Adipocyte (in vitro differentiated cells): ENCODE data around the gene CACNA1I.
A peak's percentile ranks its signal among the peaks of the same experiment; 100 is the strongest.
"Not testable (repeated sequence)": the region's sequence is repeated elsewhere in the genome, so short reads cannot be mapped to it uniquely, and the experiment has no call there.

Experiments used
- DNase-seq: peaks from one replicate; pipeline ENCODE4 v3.0.0-alpha.2; 2015; ENCODE audit warnings: low read depth
- H3K27me3 ChIP-seq: replicated peaks from 2 replicates; pipeline ENCODE4 v1.7.0; 2013; ENCODE audit warnings: mild to moderate bottlenecking, low read length, moderate library complexity; ENCODE audit not compliant: control insufficient read depth, insufficient read depth
- H3K36me3 ChIP-seq: 2 replicates; pipeline ENCODE4 v1.7.0; 2013; ENCODE audit warnings: low read length, mild to moderate bottlenecking, moderate library complexity; ENCODE audit not compliant: control insufficient read depth, insufficient read depth, severe bottlenecking
- H3K4me1 ChIP-seq: 2 replicates; pipeline ENCODE4 v1.7.0; 2013; ENCODE audit warnings: mild to moderate bottlenecking, low read length, moderate library complexity; ENCODE audit not compliant: control insufficient read depth, insufficient read depth
- H3K4me3 ChIP-seq: 2 replicates; pipeline ENCODE4 v1.7.0; 2013; ENCODE audit warnings: mild to moderate bottlenecking, low read length, moderate library complexity
- H3K9ac ChIP-seq: 2 replicates; pipeline ENCODE4 v1.7.0; 2013; ENCODE audit warnings: mild to moderate bottlenecking, low read length, moderate library complexity
- H3K9me3 ChIP-seq: 2 replicates; pipeline ENCODE4 v1.7.0; 2013; ENCODE audit warnings: mild to moderate bottlenecking, low read length, moderate library complexity; ENCODE audit not compliant: control insufficient read depth

Gene CACNA1I

DNA sequence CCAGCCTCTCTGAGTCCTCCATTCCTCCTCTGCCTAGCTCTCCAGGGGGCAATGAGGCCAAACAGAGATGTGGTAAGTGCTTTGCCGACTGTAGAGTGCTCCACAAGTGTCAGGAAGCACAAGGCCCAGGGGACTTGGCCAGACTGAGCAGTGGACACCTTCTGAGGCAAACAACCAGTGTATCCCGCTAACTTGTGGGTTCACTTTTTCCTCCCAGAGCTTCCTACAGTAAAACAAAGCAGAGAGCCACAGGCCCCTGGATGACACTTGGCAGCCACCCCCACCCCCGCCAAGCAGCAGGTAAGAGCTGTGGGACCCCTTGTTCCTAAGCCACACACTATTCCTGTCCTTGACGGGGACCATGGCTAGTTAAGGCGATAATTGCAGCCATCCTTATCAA lies 160.9 kb downstream of the CACNA1I start:
- H3K9ac ChIP-seq = no peak overlapping the region
- no peak for DNase-seq
- no peaks in the 10 kb centered on the region for H3K9me3 ChIP-seq
- H3K4me3 ChIP-seq = no peak overlapping the region
- peaks cover 67% of the 10 kb centered on the region for H3K27me3 ChIP-seq
- no peaks in the 10 kb centered on the region for H3K36me3 ChIP-seq
- H3K4me1 ChIP-seq = no peaks in the 10 kb centered on the region

DNA sequence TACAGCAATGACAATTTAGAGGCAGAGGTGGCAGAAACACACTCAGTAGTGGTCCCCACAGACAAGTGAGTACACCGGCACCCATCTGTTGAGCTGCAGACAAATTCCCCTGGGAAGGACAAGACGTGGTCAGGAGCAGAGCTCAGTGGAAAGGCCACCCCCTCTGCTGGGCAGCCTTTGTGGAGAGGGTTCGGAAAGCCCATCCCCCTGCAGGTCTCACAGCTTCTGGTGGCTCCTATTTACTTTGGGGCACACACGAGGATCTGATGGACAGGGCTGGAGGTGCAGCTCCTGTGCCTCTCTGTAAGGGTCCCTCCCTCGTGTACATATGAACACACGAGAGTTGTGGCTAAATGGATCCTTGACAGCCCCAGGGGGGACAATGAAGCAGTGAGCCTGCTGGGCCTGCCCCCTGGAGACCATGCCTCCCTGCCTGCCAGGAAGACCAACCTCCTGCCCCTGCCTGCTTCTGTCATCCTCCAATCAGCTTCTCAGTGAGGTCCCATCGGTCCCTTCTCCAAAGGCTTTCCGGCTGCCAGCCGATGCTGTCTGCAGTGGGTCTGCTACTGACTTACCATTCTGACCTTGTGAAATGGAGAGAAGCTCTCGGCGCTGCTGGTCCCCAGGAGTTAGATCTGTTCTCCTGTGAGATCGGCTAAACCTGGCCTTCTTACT lies 161.5 kb downstream of the CACNA1I start:
- Histone ChIP-seq H3K4me3 (no peak overlapping the region), H3K36me3 (no peaks in the 10 kb centered on the region), H3K4me1 (no peaks in the 10 kb centered on the region), H3K9me3 (no peaks in the 10 kb centered on the region), H3K9ac (no peak overlapping the region), H3K27me3 (peaks cover 67% of the 10 kb centered on the region)
- no peak for DNase-seq

DNA sequence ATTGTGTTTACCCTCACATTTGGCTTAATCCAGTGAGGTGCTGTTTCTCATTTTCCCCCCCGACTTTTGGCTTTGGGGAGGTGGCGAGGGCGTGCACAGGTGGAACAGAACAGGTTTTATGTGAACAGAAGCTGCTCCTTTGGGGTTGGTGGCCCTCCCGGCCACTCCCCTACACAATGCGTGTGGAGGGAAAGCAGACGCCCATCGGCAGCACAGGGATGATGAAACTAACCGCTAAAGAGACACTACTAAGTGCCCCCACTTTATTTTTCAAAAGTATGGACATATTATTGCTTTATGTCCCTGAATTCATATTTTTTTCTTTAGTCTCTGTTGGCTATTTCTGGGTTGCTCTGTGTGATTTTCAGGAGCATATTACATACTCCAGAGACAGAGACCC lies 162.1 kb downstream of the CACNA1I start:
- Histone ChIP-seq H3K9ac (no peak overlapping the region), H3K27me3 (peaks cover 67% of the 10 kb centered on the region), H3K36me3 (no peaks in the 10 kb centered on the region), H3K4me1 (no peaks in the 10 kb centered on the region), H3K9me3 (no peaks in the 10 kb centered on the region), H3K4me3 (no peak overlapping the region)
- no peak for DNase-seq

DNA sequence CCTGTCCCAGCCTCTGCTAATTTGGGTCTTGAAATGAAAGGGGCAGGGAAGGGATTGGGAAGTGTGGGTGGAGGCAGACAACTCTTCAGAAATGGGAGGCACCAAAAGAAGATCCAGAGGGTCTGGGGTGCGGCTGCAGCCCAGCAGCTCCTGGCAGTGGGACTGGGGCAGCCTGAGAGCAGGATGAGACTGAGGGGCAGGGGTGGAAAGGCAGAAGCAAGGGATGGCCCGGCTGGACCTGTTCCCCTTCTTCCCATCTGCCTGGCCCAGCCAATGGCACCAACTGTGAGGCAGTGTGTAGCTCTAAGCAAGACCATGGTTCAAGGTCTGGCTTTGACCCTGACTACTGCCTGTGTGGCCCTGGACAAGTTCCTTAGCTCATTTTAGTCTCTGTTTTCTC lies 162.6 kb downstream of the CACNA1I start:
- Histone ChIP-seq H3K4me3 (no peak overlapping the region), H3K27me3 (peaks cover 66% of the 10 kb centered on the region)
- DNase-seq = no peak

DNA sequence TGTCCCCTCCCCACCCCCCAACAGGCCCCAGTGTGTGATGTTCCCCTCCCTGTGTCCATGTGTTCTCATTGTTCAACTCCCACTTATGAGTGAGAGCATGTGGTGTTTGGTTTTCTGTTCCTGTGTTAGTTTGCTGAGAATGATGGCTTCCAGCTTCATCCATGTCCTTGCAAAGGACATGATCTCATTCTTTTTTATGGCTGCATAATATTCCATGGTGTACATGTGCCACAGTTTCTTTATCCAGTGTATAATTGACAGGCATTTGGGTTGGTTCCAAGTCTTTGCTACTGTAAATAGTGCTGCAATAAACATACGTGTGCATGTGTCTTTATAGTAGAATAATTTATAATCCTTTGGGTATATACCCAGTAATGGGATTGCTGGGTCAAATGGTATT lies 163.5 kb downstream of the CACNA1I start:
- not testable (repeated sequence) for H3K4me1 ChIP-seq, DNase-seq, H3K9ac ChIP-seq, H3K9me3 ChIP-seq, H3K36me3 ChIP-seq, H3K4me3 ChIP-seq
- peaks cover 60% of the 10 kb centered on the region for H3K27me3 ChIP-seq

More for the DNA sequence above, 162.6 kb downstream of the CACNA1I start:
- Histone ChIP-seq H3K4me1 (no peaks in the 10 kb centered on the region), H3K36me3 (no peaks in the 10 kb centered on the region), H3K9ac (no peak overlapping the region), H3K9me3 (no peaks in the 10 kb centered on the region)

DNA sequence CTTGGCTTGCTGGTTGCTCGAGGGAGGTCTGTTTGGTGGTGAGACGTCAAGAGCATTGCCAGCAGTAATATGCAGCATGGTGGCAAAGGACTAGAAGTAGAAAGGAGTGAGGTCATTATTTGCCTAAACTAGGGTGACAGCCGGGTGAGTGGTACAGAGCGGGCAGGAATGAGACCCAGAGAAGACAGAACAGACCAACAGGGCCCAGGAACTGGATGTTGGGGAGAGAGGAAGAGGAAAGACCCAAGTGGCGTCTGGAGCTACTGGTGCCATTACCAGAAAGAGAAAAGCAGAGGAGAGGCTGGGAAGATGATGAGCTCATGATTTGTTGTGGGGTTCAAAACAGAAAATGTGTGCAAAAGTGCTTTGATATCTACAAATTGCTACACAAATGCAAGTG lies 164.3 kb downstream of the CACNA1I start:
- Histone ChIP-seq H3K36me3 (no peaks in the 10 kb centered on the region), H3K9me3 (no peaks in the 10 kb centered on the region), H3K27me3 (peaks cover 56% of the 10 kb centered on the region), H3K4me1 (no peaks in the 10 kb centered on the region), H3K9ac (no peak overlapping the region), H3K4me3 (no peak overlapping the region)
- no peak for DNase-seq

DNA sequence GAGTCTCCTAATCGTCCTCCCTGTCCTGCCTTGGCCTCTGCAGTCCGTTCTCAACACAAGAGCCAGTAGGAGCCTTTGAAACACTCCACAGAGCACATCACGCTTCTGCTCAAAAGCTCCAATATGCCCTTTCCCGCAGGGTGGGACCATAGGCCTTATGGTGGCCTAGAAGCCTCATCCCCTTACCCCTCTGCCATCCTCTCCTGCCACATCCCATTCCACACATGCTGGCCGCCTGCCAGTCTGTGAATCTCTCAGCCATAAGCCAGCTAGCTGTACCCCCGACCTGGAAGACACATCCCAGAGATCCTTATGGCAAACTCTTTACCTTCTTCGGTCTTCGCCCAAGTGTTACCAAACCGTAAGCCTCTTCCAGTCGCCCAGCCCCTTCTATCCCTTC lies 165.2 kb downstream of the CACNA1I start:
- Histone ChIP-seq H3K27me3 (peaks cover 55% of the 10 kb centered on the region), H3K4me3 (no peak overlapping the region), H3K9me3 (no peaks in the 10 kb centered on the region), H3K4me1 (no peaks in the 10 kb centered on the region), H3K9ac (no peak overlapping the region), H3K36me3 (no peaks in the 10 kb centered on the region)
- no peak for DNase-seq

DNA sequence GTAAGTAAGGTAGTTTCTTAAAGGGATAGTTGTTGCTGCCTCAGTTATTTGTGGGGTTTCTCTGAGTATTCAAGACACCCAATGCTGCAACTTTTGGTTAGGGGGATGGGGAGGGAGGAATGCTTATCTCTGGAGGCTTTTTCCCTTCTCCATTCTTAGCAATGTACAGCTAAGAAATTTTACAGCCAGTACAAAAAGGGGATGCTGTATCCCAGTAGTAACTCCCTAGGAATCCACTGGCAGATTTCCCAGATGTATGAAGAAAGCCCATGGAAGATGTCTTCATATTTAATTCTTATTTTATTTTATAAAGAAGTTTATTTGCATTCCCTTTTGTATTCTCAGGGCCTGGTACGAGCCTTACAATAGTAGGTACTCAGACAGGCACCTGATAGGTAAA lies 168.2 kb downstream of the CACNA1I start:
- H3K9ac ChIP-seq = no peak overlapping the region
- no peaks in the 10 kb centered on the region for H3K9me3 ChIP-seq
- H3K36me3 ChIP-seq = no peaks in the 10 kb centered on the region
- DNase-seq = peak; percentile 24
- H3K4me3 ChIP-seq = no peak overlapping the region
- H3K27me3 ChIP-seq = peaks cover 44% of the 10 kb centered on the region
- H3K4me1 ChIP-seq = no peaks in the 10 kb centered on the region
